GM12801 (cell line): ENCODE measurements around the gene OBSCN.

Source experiments
- CTCF ChIP-seq: IDR thresholded peaks from one replicate; pipeline ENCODE4 v1.5.1; 2011; ENCODE audit warnings: control low read depth; ENCODE audit not compliant: insufficient read length; ENCODE audit errors: extremely low read depth

Gene OBSCN

GRCh38 chr1:228428412-228428811 is 220.6 kb downstream of the OBSCN start:
- TF ChIP-seq CTCF, result no peak
